ENCODE data around the gene AGAP1. TPM values are rescaled to one million over a fixed set of nuclear protein-coding genes. Genes with fewer than 3 reads are reported as not detected.

AGAP1 gene
- total RNA-seq, 1 donor from 2014 or later: 39.4 TPM

DNA sequence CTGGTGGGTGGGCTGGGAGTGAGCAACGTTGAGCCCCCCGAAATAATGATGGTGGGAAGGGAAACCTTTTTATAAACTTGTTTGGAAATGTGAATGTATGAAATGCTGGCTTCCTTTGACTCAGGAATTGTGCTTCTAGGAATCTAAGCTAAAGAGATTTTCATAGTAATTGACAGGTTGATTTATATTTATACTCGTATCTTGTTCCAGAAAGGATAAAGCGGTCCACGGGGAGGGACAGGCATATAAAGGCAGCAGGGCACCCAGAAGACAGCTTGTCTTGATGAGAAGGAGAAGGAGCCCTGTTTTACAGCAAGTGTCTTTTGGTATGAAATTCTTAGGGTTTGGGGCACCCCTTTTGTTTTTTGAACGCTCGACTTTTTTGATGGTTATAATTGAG is 157.8 kb downstream of the AGAP1 start:
- Mint-ChIP-seq H3K9me3 (ENCODE audit: unreplicated experiment) (peaks cover 5% of the 10 kb centered on the region), H3K27ac (ENCODE audit: unreplicated experiment) (peak overlapping the region; percentile 69), H3K36me3 (ENCODE audit: low read depth, unreplicated experiment) (peaks cover 4% of the 10 kb centered on the region), H3K27me3 (ENCODE audit: low read depth, unreplicated experiment) (no peaks in the 10 kb centered on the region), H3K4me3 (ENCODE audit: unreplicated experiment) (no peak overlapping the region), H3K4me1 (ENCODE audit: low read depth, unreplicated experiment) (peaks cover 28% of the 10 kb centered on the region)
- no peak overlapping the region for H3K9ac ChIP-seq (ENCODE audit: low read length)
- no peak overlapping the region for H3K4me3 ChIP-seq (ENCODE audit: insufficient read depth, low read depth, low read length)
- peaks cover 5% of the 10 kb centered on the region for H3K79me2 ChIP-seq (ENCODE audit: insufficient read depth, low read length)
- H3K4me2 ChIP-seq (ENCODE audit: low read length): no peak overlapping the region
- no peak overlapping the region for H3K27ac ChIP-seq (ENCODE audit: low read depth, low read length)
- H4K20me1 ChIP-seq (ENCODE audit: insufficient read depth, low read length): peaks cover 58% of the 10 kb centered on the region
- no peak overlapping the region for H2AFZ ChIP-seq (ENCODE audit: low read depth, low read length)
- no peak for FAIRE-seq
- H3K36me3 ChIP-seq (ENCODE audit: insufficient read depth, low read length): no peaks in the 10 kb centered on the region
- DNase-seq (ENCODE audit: low read depth): no peak
- H3K4me1 ChIP-seq (ENCODE audit: insufficient read depth, low read length): peaks cover 4% of the 10 kb centered on the region
- H3K27me3 ChIP-seq (ENCODE audit: insufficient read depth, low read length): peaks cover 4% of the 10 kb centered on the region
- no peaks in the 10 kb centered on the region for H3K9me3 ChIP-seq (ENCODE audit: insufficient read depth, low read depth, low read length)
- TF ChIP-seq, protein P1, sequence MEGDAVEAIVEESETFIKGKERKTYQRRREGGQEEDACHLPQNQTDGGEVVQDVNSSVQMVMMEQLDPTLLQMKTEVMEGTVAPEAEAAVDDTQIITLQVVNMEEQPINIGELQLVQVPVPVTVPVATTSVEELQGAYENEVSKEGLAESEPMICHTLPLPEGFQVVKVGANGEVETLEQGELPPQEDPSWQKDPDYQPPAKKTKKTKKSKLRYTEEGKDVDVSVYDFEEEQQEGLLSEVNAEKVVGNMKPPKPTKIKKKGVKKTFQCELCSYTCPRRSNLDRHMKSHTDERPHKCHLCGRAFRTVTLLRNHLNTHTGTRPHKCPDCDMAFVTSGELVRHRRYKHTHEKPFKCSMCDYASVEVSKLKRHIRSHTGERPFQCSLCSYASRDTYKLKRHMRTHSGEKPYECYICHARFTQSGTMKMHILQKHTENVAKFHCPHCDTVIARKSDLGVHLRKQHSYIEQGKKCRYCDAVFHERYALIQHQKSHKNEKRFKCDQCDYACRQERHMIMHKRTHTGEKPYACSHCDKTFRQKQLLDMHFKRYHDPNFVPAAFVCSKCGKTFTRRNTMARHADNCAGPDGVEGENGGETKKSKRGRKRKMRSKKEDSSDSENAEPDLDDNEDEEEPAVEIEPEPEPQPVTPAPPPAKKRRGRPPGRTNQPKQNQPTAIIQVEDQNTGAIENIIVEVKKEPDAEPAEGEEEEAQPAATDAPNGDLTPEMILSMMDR (IDR thresholded peaks at IDR 0.05; ENCODE audit: insufficient read depth, low read depth, low read length): no peak
- no peak for TF ChIP-seq EZH2 (IDR thresholded peaks at IDR 0.05; ENCODE audit: insufficient read depth, low read length)

DNA sequence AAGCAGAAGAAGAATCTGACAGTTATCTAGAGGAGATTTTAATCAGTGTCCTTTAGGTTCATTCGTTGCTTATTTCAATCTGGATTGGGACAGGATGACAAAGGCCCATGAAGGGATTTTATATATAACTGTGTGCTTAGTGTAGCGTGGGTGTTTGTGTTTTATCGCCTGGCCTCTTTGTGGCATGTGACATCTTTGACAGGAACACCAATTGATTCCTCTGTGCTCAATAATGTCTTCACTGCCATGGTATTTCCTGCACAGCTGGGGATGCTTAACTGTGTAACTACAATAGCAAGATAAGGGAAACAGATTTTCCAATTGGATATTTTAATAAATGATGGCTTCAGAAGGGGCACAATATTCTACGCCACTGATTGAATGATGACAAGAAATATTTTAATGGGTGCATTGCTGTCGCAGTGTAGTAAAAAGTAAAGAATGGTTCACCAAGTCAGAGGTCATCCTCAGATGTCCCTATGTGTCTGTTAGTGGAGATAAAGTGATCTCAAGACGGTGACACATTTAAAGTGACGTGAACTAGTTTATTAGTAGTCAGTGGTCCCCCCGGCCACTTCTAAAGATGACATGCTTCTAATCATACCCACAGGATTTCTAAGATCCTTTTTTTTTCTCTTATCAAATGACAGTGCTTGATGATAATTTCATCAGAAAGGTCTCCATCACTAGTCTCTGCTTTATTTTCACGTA is 160.4 kb downstream of the AGAP1 start:
- peak overlapping the region; percentile 80 for H3K27ac Mint-ChIP-seq (ENCODE audit: unreplicated experiment)
- peaks cover 2% of the 10 kb centered on the region for H3K36me3 Mint-ChIP-seq (ENCODE audit: low read depth, unreplicated experiment)
- no peaks in the 10 kb centered on the region for H3K27me3 Mint-ChIP-seq (ENCODE audit: low read depth, unreplicated experiment)
- no peak overlapping the region for H3K4me3 ChIP-seq (ENCODE audit: insufficient read depth, low read depth, low read length)
- peaks cover 5% of the 10 kb centered on the region for H3K9me3 Mint-ChIP-seq (ENCODE audit: unreplicated experiment)
- peak overlapping the region; percentile 21 for H3K4me3 Mint-ChIP-seq (ENCODE audit: unreplicated experiment)
- H3K79me2 ChIP-seq (ENCODE audit: insufficient read depth, low read length): peaks cover 5% of the 10 kb centered on the region
- peaks cover 36% of the 10 kb centered on the region for H3K4me1 Mint-ChIP-seq (ENCODE audit: low read depth, unreplicated experiment)
- H2AFZ ChIP-seq (ENCODE audit: low read depth, low read length): no peak overlapping the region
- no peak for TF ChIP-seq EZH2 (IDR thresholded peaks at IDR 0.05; ENCODE audit: insufficient read depth, low read length)
- TF ChIP-seq, protein P1 (IDR thresholded peaks at IDR 0.05; ENCODE audit: insufficient read depth, low read depth, low read length): no peak
- H3K9me3 ChIP-seq (ENCODE audit: insufficient read depth, low read depth, low read length): no peaks in the 10 kb centered on the region
- DNase-seq (ENCODE audit: low read depth) (peak; percentile 54), FAIRE-seq (no peak)
- no peak overlapping the region for H3K9ac ChIP-seq (ENCODE audit: low read length)
- peaks cover 8% of the 10 kb centered on the region for H3K4me1 ChIP-seq (ENCODE audit: insufficient read depth, low read length)
- no peak overlapping the region for H3K27ac ChIP-seq (ENCODE audit: low read depth, low read length)
- peaks cover 24% of the 10 kb centered on the region for H3K27me3 ChIP-seq (ENCODE audit: insufficient read depth, low read length)
- no peaks in the 10 kb centered on the region for H3K36me3 ChIP-seq (ENCODE audit: insufficient read depth, low read length)
- peaks cover 63% of the 10 kb centered on the region for H4K20me1 ChIP-seq (ENCODE audit: insufficient read depth, low read length)
- H3K4me2 ChIP-seq (ENCODE audit: low read length): peak overlapping the region; percentile 42
